Hippocampal formation (tissue), 2 donors: ENCODE measurements around the gene MAMLD1.
A peak's percentile ranks its signal among the peaks of the same experiment; 100 is the strongest.

ENCODE experiments used
- DNase-seq, 2 donors: peaks; one replicate each; lab custom pipeline; 2025; lab: John Stamatoyannopoulos, UW

The MAMLD1 gene

DNA sequence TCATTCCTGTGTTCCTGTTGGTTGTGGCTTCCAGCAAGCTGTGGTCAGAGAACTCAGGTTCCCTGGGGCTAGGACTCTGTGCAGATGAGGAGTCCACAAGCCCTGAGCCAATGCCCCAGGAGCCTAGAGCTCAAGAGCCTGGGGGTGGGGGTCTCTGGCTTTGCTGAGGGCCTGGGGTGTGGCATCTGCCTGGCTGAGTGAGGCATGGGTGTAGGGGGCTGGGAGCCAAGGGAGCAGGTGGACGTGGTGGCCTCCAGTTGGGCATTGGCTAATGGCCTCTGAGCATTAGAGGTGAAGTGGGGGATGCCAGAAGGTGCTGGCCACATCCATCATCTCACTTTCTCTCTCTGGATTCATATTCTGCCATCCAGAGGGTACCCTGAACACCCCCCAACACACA is 5.3 kb upstream of the MAMLD1 start:
- no peak for DNase-seq

DNA sequence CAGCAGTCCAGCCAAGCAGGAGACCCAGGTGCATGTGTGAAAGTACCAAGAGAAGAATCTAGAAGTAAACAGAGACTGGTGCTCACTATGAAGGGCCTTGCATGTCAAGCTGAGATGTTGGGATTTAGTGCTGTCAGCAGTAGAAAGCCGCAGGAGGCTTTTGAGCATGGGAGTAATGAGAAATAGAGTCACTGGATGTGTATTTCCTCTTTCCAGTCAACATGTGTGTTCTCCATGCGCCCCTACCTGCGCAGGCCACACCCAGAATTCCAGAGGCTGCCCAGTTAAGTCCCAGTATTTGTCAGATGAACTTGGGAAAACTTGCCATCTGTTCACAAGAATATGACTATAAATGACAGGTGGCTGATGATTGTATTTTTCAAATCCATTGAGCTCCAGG is 4.5 kb upstream of the MAMLD1 start:
- DNase-seq: no peak

DNA sequence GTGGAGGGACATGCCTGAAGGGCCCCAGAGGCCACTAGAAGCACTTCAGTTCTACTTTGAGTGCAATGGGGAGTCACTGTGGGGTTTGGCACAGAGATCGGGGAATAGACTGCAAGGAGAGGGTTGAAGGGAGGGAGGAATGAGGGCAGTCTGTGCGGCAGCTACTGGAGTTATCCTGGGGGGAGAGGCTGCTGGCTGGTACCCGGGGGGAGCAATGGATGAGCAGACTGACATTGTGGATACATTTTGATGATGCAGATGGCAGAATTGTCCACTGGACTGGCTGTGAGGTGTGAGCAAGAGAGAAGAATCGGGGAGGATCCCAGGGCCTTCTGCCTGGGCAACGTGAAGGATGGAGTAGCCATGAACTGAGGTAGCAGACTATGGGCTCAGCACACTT is 2.8 kb upstream of the MAMLD1 start:
- no peak for DNase-seq

DNA sequence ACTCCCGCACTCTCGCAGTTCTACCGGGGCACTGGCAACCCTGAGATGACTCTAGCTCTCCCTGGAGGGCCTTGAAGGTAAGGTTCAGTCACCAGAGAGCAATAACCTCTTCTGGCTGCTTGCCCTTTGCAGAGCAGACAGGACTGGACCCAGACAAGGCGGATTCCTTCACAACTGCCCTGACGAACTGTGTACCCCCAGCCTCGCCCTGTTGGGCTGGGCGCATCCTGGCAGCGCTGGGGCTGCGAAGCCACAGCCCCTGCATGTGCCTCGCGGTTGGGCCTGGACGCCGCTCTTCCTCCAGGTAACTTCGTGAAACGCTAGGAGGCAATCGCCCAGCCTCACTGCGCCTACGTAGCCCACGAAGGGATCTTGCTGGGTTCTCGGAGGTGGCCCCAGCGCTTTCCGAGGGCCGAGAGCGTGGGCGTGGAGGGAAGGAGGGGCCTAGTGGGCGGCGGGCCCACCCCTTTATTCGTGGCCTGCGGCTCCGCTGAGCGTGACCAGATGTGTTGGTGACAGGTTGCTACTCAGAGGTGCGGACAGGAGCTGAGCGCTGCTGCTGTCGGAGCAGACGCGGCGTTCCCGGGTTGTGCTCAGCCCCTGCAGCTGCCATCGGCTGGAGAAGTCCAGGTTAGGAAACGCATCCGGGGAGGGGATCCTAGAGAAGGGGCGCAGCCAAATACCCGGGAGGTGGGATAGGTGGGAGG is 1.9 kb upstream of the MAMLD1 start:
- no peak for DNase-seq

DNA sequence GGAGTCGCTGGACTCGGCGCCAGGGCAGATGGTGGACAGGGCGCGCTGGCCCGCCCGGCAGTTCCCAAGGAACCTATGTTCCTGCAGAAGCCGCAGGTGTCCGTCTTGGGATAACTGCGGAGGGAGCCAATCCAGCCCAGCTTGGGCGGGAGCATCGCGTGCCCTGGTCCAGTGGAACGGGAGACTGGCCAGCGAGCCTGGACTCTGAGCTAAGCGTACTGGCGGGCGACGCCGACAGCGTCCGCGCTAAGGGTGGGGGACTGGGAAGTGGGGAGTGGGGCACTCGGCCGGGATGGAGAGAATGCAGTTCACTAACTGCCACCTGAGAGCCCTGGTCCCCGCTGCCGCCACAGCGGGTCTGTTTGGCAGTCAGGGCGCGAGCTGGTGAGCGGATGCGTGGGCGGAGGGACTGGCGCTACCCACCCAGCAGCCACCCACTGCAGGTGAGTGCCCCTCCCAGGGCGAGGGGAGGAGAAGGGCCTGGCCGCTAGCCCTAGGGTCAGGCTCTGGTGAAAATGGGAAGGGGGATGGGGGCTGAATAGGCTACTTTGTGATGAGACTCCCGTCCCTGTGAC is 1.3 kb upstream of the MAMLD1 start:
- DNase-seq: no peak

- DNase-seq: peak; percentile 26 to 27
Observed at GRCh38 chrX:150363561-150364346, 637 bp downstream of the MAMLD1 start.

DNA sequence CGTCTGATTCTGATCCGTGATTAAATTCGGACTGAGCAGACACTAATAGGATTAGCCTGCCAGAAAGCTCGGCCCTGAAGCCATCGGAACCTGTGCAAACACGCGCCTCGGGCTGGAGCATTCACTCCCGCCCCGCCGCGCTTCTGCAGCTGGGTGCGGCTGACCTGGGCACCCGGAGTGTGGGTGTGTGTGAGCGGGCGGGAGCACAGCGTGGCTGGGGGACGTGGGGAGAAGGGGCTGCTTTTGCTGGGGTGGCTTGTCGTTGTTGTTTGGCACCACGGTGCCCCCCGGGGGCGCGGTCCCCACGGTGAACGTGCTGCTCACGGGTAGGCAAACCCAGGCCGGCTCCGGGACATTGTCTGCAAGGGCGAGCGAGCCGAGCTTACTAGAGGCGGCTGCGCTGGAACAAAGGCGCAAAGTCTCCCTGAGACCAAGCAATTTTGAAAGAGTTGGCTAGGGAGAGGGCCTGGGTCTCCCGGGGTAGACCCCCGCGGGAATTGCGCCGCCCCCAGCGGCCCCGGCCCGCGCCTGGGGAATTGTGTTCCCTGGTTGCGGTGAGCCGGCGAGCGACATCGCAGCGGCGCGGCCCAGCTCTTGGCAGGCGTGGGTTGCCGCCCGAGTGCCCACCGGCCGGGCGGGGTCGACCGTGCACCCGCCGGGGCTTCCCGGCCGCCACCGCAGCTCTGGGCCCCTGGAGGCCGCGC is 1.4 kb downstream of the MAMLD1 start:
- peak in 1 of 2 donors; percentile 30 for DNase-seq

- DNase-seq: peak; percentile 47 to 82
Observed at GRCh38 chrX:150365051-150365989, 2.2 kb downstream of the MAMLD1 start.

GRCh38 chrX:150365990-150366911 is 3.1 kb downstream of the MAMLD1 start:
- peak; percentile 7 to 31 for DNase-seq

- DNase-seq: no peak
Observed at GRCh38 chrX:150366951-150367545, 3.9 kb downstream of the MAMLD1 start.

DNA sequence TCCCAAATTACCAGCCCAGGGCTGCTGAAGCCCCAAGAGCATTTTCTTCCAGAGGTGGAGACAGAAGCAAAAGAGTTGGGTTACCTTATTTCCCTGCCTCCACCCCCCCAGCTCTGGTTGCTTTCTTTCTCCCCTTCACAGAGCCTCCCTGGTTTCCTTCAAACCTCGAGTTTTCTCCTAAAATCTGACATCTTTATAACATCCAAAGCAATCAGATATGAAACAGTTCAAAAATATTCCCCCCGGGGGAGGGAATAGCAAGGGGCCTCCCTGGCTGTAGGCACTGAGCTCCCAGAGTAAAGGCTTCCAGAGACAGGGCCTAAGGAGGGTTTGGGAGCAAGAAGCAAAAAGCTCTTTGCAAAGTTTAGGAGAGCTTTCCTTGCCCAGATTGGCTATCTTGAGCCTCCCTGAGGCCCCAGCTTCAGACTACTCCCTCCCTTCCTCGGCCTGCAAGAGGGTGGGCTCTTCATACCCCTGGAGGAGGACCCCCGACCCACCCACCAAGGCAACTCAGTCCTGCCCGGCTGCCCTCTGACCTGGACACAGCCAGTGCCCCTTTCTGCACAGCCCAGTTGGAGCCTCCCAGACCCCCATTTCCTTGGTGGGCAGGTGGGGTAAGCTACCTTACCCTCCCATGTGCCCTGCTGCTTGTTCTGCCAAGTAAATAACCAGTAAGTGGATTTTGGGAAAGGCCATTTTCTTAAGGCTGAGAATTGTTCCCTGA is 7.6 kb downstream of the MAMLD1 start:
- no peak for DNase-seq

GRCh38 chrX:150371877-150372276 is 8.8 kb downstream of the MAMLD1 start:
- DNase-seq: no peak

- peak; percentile 37 to 41 for DNase-seq
Observed at GRCh38 chrX:150372280-150372679, 9.2 kb downstream of the MAMLD1 start.

- no peak for DNase-seq
Observed at GRCh38 chrX:150372756-150373155, 9.6 kb downstream of the MAMLD1 start.

GRCh38 chrX:150375243-150375770 is 12.2 kb downstream of the MAMLD1 start:
- no peak for DNase-seq

- DNase-seq: no peak
Observed at GRCh38 chrX:150377005-150377404, 13.9 kb downstream of the MAMLD1 start.

DNA sequence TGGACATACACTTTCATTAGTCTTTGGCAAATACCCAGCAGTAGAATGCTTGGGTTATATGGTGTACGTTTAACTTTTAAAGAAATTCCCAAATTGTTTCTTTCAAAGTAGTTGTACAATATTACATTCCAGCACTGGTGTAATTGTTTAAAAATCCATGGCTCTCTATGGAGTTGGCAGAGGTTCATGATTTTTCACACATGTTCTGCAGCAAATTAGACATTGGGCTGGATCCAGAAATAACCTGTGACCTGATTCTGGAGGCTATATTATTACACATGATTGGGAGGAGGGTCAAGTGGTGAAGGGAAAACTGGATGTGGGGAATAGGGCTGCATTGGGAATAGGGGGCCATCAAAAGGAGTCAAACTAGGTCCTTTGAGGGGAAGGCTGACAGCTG is 41.9 kb downstream of the MAMLD1 start:
- DNase-seq: no peak

DNA sequence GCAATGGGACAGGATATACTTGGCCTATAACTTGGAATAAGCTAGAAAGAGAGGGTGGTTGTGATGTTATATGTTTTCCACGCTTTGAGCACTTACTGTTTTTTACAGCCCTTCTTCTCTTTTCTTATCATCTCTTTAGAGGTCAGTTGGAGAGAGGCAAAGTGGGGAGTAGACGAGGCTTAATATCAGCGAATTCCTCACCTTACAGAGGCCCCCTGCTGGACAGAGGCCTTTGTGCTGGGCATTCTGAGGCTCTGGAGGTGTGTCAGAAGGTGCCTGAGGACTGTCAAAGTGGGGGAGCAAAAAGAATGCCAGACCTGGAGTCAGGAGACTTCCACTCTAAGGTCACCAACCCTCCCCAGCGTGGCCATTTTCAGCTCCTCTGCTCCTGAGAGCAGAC is 42.5 kb downstream of the MAMLD1 start:
- no peak for DNase-seq

DNA sequence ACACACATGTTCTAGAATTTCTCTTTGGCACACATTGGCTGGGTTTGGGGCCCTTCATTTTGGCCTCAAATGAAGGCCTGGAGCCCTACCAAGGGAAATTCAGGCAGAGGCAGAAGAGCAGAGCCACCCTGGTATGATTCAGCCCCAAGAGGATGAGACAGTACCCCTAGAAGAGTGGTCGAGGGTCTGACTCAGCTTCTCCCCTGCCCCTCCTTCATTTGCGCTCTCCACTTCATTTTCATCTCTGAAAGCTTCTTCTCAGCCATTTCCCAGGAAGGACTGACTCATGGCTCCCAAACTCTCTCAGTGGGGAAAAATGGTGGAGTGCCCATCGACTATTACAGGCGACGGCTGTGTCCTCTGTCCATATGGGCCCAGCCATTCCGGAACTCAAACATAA is 43.5 kb downstream of the MAMLD1 start:
- no peak for DNase-seq
